GM21528 (cell line): ENCODE results near the gene PLCL2.

Source experiments
- ATAC-seq: cut with Tn5 transposase; IDR thresholded peaks from one replicate; pipeline ENCODE4 v1.9.1; 2021; ENCODE audit warnings: mild to moderate bottlenecking, moderate library complexity; ENCODE audit not compliant: unreplicated experiment, low FRiP score

The PLCL2 gene

GRCh38 chr3:16888785-16889607, 4.2 kb downstream of the PLCL2 start:
- ATAC-seq: peak; percentile 51

GRCh38 chr3:16890597-16891333, 6.0 kb downstream of the PLCL2 start:
- no peak for ATAC-seq

DNA sequence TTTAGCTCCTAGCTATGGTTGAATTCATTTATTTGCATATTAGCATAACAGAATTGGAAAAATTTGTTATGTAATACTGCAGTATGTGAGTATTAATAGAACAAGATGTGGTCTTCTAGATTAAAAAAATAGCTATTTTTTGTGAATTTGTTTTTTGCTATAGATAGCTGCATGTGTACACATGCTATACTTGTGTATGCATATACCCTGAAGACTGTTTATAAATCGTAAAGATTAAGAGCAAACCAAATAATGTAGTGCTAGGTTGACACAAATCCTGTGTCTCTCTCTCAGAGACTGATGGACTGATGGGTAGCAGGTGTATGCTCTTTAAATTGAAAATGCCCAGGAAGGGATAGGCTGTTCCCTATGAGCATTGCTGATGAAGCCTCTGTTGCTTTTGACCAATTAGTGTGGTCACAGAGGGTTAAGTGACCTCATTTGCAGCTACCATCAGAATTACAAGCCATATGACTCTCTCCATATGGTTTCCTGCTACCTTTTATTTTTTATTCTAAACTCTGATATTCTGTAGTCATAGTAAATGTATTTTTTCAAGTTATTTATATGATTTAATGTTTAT, 9.0 kb downstream of the PLCL2 start:
- no peak for ATAC-seq

DNA sequence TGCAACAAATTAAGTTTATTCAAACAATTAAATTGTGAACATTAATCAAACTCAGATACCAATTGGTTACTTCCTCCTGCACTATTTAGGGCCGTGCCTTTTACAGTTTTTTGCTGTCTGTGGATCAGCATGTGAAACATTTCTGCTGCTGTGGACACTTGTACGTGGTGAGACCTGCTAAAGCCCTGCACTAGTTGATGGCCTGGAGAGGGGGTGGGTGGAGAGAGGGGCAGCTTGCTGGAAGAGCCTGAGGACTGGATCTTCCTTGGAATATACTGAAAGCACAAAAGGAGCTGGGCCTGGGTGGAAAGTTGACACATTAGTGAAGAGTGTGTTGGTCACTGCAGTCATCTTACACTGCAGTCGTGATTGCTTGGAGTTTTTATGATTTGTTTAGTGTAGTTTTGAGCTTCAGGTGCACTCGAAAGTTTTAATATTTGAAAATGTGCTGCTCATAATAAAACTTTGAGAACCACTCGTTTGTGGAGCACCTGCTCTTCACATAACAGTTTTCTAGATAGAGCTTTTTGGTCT, 11.4 kb downstream of the PLCL2 start:
- ATAC-seq: no peak

DNA sequence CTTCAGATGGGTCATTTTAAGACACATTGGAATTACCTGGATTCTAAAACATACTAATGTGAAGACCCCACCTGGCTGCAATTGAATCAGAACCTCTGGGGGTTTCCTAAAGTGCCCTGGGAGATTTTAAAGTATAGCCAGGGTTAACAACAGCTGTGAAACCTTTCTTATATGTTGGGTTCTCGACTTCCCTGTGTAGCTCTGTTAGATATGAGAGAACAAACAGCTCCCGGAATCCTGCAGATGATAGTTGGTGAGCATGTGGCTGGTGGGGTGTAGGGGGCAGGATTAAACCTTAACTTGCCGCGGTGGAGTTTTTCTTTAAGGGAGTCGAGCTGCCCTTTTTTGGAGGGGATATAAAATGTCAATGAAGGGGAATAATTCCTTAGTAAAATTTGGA, 12.1 kb downstream of the PLCL2 start:
- ATAC-seq: no peak

DNA sequence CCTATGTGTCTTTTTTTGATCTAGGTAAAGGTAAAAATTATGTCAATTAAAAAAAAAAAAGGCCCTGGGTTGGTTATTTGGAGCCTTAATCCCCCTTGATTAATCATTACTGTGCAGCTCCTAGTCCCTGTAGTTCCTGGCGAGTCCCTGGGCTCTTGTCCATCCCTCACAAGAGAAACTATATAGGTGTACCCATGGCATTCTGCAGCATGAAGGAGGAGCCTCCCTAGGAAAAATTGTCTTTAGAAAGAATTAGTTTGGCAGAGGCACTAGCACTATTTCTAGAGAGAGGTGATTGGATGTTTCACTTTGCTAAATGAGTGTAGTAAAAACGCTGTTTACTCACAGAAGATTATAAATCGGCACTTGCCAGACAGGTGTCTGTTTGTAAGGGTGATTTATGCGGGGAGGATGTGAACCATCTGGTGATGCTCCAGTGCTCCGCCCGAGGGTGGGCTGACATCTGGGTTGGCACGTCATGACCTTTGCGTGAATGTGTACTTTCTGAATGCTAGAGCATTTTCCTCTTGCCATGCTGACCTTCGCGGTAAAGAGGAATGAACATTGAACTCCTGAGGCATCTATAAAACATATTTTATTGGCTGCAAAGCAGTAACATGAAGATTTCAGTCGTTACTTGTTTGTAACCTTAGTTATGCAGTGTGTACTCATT, 12.6 kb downstream of the PLCL2 start:
- ATAC-seq: peak; percentile 73

DNA sequence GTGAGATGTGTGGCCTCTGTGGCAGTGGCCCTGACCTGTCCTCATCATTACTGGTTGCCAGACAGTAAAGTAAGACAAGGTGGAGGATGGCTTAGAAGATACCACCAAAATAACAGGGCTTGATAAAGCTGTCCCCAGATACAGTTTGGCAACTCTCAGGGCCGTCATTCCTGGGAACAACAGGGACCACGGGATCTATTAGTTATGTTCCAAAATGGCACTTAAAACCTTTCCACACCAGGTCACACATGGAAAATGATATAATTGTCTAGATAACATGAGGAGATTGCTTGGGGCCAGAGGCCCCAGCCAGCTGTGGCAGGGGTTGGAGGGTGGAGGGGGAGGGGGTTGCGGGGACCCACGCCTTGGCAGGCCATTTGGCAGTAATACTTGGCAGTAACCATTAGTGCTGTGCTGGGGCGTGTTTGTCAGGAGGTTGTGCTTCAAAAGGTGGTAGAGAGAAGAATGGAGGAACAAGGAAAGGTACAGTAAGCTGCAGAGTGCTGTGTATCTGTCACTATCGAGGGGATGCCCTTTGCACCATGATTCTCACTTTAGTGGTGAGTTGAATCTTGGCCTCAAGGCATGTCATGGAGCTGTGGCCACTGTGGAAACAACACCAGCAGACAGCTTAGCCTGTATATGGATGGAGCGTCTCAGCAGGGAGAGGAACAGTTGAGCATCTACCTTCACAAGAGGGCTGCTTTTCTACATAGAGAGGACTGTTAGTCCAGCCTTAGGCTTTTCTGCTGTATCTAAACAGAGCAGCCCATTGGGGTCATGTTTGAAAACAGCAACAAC, 14.0 kb downstream of the PLCL2 start:
- no peak for ATAC-seq

GRCh38 chr3:16899919-16900318, 15.2 kb downstream of the PLCL2 start:
- ATAC-seq: no peak

GRCh38 chr3:16900779-16901440, 16.2 kb downstream of the PLCL2 start:
- ATAC-seq: no peak

DNA sequence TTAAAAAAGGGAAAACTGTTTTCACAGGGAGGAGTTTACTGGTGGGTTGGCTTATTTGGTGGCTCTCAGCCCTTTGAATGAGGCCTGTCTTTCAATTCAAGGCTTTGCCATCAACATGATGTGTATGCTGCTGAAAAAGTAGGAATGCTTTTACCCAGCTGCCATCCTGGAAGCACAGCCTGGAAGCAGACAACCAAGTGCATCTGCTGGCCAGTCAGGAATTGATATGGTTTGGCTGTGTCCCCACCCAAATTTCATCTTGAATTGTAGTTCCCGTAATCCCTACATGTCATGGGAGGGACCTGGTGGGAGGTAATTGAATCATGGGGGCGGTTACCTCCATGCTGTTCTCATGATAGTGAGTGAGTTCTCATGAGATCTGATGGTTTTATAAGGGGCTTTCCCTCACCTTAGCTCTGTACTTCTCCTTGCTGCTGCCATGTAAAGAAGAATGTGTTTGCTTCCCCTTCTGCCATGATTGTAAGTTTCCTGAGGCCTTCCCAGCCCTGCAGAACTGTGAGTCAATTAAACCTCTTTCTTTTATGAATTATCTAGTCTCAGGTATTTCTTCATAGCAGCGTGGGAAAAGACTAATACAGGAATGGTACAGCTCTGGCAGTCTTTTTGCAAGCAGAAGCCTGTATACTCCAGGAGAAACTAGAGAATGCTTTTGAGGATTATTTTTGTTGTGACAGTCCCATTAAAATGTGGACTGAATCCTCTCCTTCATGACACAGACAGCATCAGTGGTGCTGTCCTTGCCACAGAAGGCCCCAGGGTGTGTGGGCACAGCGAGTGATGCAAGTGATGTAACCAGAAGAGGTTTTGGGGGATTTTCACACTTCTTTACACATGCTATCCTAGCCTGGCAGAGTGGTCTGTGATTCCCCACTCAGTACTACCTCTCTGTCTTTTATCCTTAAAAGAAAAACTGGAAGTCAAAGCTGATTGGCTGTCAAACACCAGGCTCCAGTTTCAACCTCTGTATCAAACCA, 20.0 kb downstream of the PLCL2 start:
- no peak for ATAC-seq

- ATAC-seq: no peak
These were observed 20.9 kb downstream of the PLCL2 start for GRCh38 chr3:16905704-16906103.

DNA sequence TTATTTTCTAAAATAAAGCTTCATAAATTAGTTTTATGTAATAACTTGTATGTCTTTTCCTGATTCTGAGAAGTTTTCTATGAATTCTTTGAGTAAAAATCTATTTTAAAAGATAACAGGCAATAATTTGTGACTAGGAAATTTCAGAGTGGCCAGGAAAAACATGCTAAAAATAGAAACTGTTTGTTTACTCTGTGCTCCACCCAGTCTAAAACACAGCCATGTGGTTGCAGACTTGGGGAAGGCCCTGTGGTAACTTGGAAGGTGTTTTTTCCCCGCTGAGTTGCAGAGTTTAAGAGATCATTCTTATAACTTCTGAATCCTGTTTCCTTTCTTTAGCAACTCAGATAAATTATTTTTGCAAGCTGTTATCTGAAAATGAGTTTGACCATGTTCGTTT, 21.9 kb downstream of the PLCL2 start:
- no peak for ATAC-seq

DNA sequence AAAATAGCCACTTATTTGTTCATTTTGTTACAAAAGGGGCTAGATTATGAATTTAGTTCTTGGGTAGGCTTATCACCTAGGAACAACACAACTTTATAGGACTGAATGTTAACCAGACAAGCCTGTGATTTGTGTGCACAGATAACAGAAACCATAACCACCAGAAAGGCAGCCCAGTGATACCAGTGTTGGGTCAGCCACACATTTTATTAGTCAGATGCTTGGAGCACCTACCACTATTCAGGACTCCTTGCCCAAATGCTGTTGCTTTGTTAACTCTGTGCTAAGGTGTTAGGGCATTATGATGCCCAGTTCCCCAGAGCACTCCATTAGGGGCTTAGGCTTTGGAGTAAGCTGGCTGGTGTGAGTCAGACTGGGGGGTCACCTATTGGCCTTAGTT, 22.5 kb downstream of the PLCL2 start:
- no peak for ATAC-seq

DNA sequence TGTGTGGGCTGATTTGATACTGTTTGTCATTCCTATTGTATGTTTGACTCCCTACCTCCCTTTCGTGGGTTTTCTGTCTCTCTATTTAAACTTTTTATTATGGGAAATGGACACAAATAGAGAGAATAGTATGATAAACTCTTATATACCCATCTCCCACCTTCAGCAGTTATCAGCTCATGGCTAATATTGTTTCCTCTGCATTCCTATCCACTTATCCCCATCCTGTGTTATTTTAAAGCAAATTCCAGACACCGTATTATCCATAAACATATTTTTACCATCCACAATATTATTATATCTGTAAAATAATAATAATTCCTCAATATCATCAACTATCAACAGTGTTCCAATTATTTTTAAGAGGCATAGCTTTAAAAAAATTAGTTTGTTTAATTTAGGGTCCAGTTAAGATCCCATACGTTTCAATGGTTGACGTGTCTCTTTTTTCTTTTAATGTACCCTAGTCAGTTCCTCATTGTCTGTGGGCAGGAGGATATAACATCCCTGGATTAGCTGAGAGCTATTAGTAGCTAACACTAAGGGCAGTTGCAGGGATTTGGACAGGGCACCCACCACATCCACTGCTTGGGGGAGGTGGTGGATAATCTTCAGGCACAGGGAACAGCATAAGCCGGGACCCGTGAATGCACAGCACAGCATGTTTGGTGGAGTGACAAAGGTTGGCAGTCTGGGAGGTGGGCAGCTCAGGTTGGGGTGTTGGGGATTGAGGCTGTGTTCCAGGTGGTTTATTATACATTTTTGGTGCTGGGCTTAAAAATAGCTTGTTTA, 23.5 kb downstream of the PLCL2 start:
- ATAC-seq: no peak

DNA sequence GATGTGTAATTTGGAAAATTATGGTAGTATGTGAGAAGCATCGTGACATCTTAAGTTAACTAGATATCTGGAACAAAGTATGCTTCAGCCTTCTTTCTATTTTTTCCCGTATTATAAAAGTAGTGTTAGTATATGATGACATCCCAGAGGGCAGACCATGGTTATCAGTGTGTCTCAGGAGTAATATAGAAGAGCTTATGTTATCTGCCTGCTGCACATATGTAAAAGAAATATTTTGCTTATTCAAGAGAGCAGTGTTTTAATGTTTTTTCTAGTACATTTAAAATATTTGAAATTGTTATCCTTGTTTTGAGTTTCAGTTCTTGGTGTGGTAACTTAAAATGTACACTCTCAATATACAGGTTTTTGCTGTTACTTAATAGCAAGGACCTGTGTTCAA, 24.1 kb downstream of the PLCL2 start:
- ATAC-seq: no peak

- ATAC-seq: no peak
These were observed 25.0 kb downstream of the PLCL2 start for GRCh38 chr3:16909802-16910201.

DNA sequence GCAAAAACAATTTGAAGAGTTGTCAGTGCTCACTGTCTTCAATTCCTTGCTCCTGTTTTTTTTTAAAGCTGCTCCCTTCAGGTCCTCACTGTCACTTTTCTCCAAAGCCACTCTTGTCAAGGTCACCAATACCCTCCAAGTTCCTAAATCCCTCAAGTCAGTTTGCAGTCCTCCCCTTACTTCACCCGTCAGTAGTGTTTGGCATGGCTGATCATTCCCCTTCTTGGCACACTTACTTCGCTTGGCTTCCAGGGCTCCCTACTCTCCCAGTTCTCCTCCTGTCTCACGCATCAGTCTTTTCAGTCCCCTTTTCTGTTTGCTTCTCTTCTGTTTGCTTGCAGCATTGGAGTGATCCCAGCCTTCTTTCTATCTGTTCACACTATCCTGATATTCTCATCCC, 25.5 kb downstream of the PLCL2 start:
- no peak for ATAC-seq

GRCh38 chr3:16911916-16912315, 27.2 kb downstream of the PLCL2 start:
- no peak for ATAC-seq
